OCI-LY1 (cell line): ENCODE data around the gene OPA1.

Experiments
- EZH2 ChIP-seq: fragments of 200-600 bp; sonication (generic), shearing (Covaris generic); IDR thresholded peaks from 2 replicates; pipeline ENCODE4 v1.8.0; 2017; ENCODE audit warnings: borderline replicate concordance, mixed run types, mild to moderate bottlenecking, antibody characterized with exemption, low read length, moderate library complexity, mixed read lengths
- TF ChIP-seq, protein P1 (sequence below): fragments of 200-600 bp; sonication (generic), shearing (Covaris generic); IDR thresholded peaks from 2 replicates; pipeline ENCODE4 v1.5.1; 2017; ENCODE audit warnings: mild to moderate bottlenecking, antibody characterized with exemption, low read length, moderate library complexity, mixed read lengths

DNA sequence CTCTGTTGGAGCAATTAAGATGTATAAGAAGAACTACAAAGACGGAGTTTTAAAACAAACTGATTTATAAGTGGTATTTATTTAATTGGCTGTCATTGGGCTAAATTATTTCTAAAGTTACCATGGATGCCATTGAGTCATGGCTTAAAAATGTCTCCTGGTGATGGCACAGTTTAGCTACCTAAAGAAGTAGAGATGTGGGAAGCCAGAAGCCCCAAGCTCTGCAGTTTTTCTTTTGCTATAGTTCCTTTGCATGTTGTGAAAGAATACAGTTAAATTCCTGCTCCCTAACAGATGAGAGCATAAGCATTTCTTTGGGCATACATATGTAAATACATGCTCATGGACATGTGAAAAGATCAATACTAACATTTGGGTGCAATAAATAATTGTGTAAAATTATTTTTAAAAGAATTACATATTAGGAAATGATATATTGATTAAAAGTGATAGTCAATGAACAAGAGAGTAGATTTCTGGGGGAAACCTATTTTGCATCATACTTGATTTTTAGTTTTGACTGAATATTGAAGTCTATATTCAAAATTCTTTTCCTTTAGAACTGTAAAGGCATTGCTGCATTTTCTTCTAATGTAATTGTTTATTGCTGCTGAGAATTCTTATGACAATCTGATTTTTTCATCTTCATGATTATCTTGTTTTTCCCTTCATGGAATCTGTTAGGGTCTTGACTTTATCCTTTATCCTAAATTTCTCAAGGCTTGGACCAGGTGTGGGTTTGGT lies 2.1 kb downstream of the OPA1 start:
- TF ChIP-seq, protein P1, sequence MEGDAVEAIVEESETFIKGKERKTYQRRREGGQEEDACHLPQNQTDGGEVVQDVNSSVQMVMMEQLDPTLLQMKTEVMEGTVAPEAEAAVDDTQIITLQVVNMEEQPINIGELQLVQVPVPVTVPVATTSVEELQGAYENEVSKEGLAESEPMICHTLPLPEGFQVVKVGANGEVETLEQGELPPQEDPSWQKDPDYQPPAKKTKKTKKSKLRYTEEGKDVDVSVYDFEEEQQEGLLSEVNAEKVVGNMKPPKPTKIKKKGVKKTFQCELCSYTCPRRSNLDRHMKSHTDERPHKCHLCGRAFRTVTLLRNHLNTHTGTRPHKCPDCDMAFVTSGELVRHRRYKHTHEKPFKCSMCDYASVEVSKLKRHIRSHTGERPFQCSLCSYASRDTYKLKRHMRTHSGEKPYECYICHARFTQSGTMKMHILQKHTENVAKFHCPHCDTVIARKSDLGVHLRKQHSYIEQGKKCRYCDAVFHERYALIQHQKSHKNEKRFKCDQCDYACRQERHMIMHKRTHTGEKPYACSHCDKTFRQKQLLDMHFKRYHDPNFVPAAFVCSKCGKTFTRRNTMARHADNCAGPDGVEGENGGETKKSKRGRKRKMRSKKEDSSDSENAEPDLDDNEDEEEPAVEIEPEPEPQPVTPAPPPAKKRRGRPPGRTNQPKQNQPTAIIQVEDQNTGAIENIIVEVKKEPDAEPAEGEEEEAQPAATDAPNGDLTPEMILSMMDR, result no peak
- TF ChIP-seq EZH2, result no peak
